Right lobe of liver (tissue), 6 donors: ENCODE results near the gene KLHL14. TPM values are rescaled to one million over a fixed set of nuclear protein-coding genes. Genes with fewer than 3 reads are reported as not detected.

Source experiments
- ATAC-seq, 4 donors: fragments of 200-7000 bp; cut with Tn5 transposase; one replicate each; pipeline ENCODE4 v1.9.1; 2020; ENCODE audit warnings: mild to moderate bottlenecking in 4 of 4, moderate library complexity in 4 of 4
- DNase-seq, 3 donors: peaks; one replicate each; pipeline ENCODE4 v3.0.0-alpha.2; 2020
- H3K27ac ChIP-seq, 3 donors: fragments of 200-600 bp; one replicate each; pipeline ENCODE4 v1.8.0; 2022
- H3K27me3 ChIP-seq, 2 donors: fragments of 200-600 bp; one replicate each; pipeline ENCODE4 v1.8.0; 2022
- H3K36me3 ChIP-seq, 4 donors: fragments of 200-600 bp; sonication (generic) in 1 of 4; one replicate each; pipeline versions ENCODE4 v1.5.1 to v1.8.0; 2017 to 2022; ENCODE audit warnings: control low read depth in 1 of 4
- H3K4me1 ChIP-seq, 4 donors: fragments of 200-600 bp; sonication (generic) in 1 of 4; one replicate each; pipeline versions ENCODE4 v1.5.1 to v1.8.0; 2017 to 2022; ENCODE audit warnings: control low read depth in 1 of 4
- H3K4me3 ChIP-seq, 3 donors: fragments of 200-600 bp; one replicate each; pipeline ENCODE4 v1.8.0; 2022
- H3K9me3 ChIP-seq, 4 donors: fragments of 200-600 bp; sonication (generic) in 1 of 4; one replicate each; pipeline versions ENCODE4 v1.5.1 to v1.8.0; 2017 to 2022; ENCODE audit warnings: control low read depth in 1 of 4
- POLR2A ChIP-seq: fragments of 450-650 bp; IDR thresholded peaks from one replicate; pipeline ENCODE4 v1.6.1; 2017; ENCODE audit warnings: antibody characterized with exemption, mild to moderate bottlenecking
- WGBS: methylation state at CpG from one replicate; pipeline ENCODE4 v1.1.6; 2018; ENCODE audit warnings: low coverage, low lambda C conversion rate; ENCODE audit not compliant: insufficient coverage; ENCODE audit errors: missing lambda C conversion rate; 5-methylcytosine and 5-hydroxymethylcytosine counted together
- intact Hi-C, 2 donors: fragments of 100-400 bp; cut with DNase I; formaldehyde crosslinking; loops; one replicate each; pipeline versions ENCODE4 v1.11.2 to v1.14.1; 2022
- total RNA-seq, 6 experiments: library from RNA; depleted of rRNA in 2 of 6; stranded (reverse); fragments of >200 nt in 2 of 6; fragmentation: NEBNext Ultra II Directional in 3 of 6; extraction: Animal tissue kit (Norgen Biotek cat#: 25700) in 3 of 6; gene quantifications; one replicate each; pipeline versions ENCODE4 v1.1.0 to v1.2.4, GENCODE V29; 2016 to 2023
- TF ChIP-seq, protein P1 (sequence below), 4 donors: fragments of 200-600 bp in 3 of 4; fragments of 450-650 bp in 1 of 4; IDR thresholded peaks; one replicate each; pipeline versions ENCODE4 v1.5.1 to v1.8.0; 2016 to 2022; ENCODE audit warnings: antibody characterized with exemption in 4 of 4, mild to moderate bottlenecking in 2 of 4
- donor health status: DM: no; HTN: yes; CAD: no.
- donor health status: DM: no; HTN: no; CAD: no.
- donor health status: DM: no; HTN: no; CAD: no.
- donor health status: DM: no; HTN: yes; CAD: no.
- donor health status: DM: no; HTN: yes; CAD: no.

Gene KLHL14
- total RNA-seq, 6 experiments from 2014 or later = 0.09 to 0.24 TPM; not detected in 4

DNA sequence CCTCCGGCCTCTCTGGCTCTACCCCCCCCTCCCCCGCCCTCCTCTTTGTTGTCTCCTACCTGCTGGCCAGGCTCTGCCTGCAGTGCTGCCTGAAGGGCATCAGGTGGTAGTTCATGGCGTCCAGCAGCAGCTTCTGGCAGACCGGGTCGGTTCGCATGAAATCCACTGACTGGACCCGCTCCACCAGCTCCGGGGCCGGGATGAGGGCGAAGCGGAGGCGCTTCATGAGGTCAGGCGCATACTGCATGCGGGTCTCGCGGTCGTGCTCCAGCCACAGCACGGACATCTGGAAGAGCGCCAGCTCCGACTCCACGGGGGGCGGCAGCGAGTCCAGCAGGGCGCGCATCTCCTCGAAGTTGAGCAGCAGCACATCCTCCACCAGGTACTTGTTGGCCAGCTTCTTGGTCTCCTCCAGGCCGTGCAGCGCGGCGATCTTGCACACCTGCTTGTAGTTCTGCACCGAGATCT is 3.2 kb downstream of the KLHL14 start:
- ATAC-seq (peak in 2 of 4 donors; percentile 15 to 21), DNase-seq (peak in 1 of 3 donors; percentile 57)
- H3K9me3 ChIP-seq = no peaks in the 10 kb centered on the region
- no peak overlapping the region for H3K4me3 ChIP-seq
- H3K4me1 ChIP-seq = peaks cover 0 to 12% (median 0%) of the 10 kb centered on the region in 4 donors
- peaks cover 6 to 11% of the 10 kb centered on the region in 2 donors for H3K27me3 ChIP-seq
- no peaks in the 10 kb centered on the region for H3K36me3 ChIP-seq
- intact Hi-C loops = no loop called here
- TF ChIP-seq POLR2A = no peak
- TF ChIP-seq, protein P1, sequence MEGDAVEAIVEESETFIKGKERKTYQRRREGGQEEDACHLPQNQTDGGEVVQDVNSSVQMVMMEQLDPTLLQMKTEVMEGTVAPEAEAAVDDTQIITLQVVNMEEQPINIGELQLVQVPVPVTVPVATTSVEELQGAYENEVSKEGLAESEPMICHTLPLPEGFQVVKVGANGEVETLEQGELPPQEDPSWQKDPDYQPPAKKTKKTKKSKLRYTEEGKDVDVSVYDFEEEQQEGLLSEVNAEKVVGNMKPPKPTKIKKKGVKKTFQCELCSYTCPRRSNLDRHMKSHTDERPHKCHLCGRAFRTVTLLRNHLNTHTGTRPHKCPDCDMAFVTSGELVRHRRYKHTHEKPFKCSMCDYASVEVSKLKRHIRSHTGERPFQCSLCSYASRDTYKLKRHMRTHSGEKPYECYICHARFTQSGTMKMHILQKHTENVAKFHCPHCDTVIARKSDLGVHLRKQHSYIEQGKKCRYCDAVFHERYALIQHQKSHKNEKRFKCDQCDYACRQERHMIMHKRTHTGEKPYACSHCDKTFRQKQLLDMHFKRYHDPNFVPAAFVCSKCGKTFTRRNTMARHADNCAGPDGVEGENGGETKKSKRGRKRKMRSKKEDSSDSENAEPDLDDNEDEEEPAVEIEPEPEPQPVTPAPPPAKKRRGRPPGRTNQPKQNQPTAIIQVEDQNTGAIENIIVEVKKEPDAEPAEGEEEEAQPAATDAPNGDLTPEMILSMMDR (IDR thresholded peaks at IDR 0.05) = no peak
- 14% methylated on average over 4 of the region's 31 CpGs for WGBS
- H3K27ac ChIP-seq = no peak overlapping the region

DNA sequence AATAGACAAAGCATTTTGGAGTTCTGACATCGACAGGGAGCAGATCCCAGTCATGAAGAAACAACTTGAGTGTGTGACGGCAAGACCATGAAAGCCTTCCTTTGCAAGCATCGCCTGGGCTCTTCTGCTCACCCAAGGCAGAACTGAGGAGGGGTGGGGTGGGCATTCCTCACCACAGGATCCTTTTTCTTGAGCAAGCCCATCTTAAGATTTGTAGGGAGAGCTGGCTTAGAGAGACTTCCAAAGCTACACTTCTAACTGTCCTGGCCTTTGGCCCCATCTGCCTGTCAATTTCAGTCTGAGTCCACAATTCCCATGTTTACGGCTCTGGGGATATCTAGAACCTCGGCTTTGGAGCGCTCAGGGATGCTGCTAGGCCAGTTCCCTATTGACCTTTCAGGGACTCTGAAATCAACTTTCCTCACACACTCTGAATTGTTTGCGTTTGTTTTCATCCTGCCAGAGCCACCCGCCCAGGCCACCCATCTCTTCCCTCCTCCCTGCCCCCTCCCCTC is 3.7 kb downstream of the KLHL14 start:
- no peak overlapping the region for H3K27ac ChIP-seq
- ATAC-seq = peak in 2 of 4 donors; percentile 13
- H3K4me3 ChIP-seq = no peak overlapping the region

DNA sequence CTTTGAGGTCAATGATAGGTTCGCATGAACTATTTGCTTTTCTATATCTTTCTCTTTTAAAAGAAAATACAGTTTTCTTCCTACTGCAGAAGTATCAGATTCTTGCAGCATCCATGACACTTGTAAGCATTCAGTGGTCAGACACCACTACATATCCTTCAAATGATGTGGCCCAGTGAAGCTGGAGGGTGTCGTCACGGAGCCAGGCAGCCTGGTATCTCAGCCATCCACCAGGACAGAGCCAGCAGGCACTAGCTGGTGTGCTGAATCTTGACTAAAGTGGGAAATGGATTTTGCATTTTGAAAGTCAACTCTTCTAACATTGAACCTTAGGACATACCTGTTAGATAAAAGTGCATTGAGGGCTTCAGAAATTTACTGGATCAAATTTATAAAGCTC is 5.4 kb downstream of the KLHL14 start:
- TF ChIP-seq, protein P1 (IDR thresholded peaks at IDR 0.05) = no peak
- no peak for TF ChIP-seq POLR2A
- H3K27me3 ChIP-seq = peaks cover 6 to 11% of the 10 kb centered on the region in 2 donors
- no peak overlapping the region for H3K27ac ChIP-seq
- H3K4me3 ChIP-seq = no peak overlapping the region
- ATAC-seq = no peak
- H3K9me3 ChIP-seq = no peaks in the 10 kb centered on the region
- intact Hi-C loops = no loop called here
- 81% methylated on average over 3 of the region's 3 CpGs for WGBS
- H3K4me1 ChIP-seq = peaks cover 0 to 12% (median 0%) of the 10 kb centered on the region in 4 donors
- H3K36me3 ChIP-seq = no peaks in the 10 kb centered on the region
- no peak for DNase-seq

More for the DNA sequence above, 3.7 kb downstream of the KLHL14 start:
- WGBS = 26% methylated on average over 6 of the region's 8 CpGs
- Histone ChIP-seq H3K36me3 (no peaks in the 10 kb centered on the region), H3K9me3 (no peaks in the 10 kb centered on the region), H3K4me1 (peaks cover 0 to 12% (median 0%) of the 10 kb centered on the region in 4 donors), H3K27me3 (peaks cover 6 to 11% of the 10 kb centered on the region in 2 donors)
- intact Hi-C loops = no loop called here
- no peak for DNase-seq
- TF ChIP-seq, protein P1 (IDR thresholded peaks at IDR 0.05) = no peak
- no peak for TF ChIP-seq POLR2A

DNA sequence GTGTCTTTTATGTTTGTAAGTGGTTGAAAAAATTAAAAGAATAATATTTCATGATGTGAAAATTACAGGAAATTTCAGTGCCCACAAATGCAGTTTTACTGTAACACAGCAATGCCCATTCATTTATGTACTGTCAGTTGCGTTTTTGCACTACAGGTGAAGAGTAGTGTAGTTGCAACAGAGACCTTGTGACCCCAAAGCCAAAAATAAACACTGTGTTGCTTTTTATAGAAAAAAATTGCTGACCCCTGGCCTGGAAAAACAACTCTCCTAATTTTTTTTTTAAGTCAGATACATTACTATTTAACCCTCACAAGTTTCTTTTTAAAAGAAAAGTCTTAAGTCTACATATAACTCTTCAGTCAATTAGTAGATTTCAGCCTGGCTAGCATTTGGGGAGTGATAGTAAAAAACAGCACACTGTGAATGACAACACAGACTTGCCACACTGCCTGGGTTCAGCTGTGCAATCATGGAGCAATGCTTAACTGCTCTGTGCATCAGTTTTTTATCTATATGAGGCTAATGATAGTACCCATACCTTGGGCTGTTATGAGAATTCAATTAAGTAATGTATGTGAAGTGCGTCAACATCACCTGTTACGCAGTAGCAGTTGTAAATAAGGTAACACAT is 8.1 kb downstream of the KLHL14 start:
- H3K27me3 ChIP-seq = peaks cover under 1 to 2% of the 10 kb centered on the region in 2 donors
- no peaks in the 10 kb centered on the region for H3K36me3 ChIP-seq
- intact Hi-C loops = no loop called here
- no peak overlapping the region for H3K27ac ChIP-seq
- WGBS = 56% methylated on average over 3 of the region's 3 CpGs
- no peaks in the 10 kb centered on the region for H3K4me1 ChIP-seq
- H3K4me3 ChIP-seq = no peak overlapping the region
- H3K9me3 ChIP-seq = no peaks in the 10 kb centered on the region
- TF ChIP-seq, protein P1 (IDR thresholded peaks at IDR 0.05) = no peak
- TF ChIP-seq POLR2A = no peak
- ATAC-seq (no peak), DNase-seq (no peak)
